HG02623 (cell line): ENCODE results near the gene AKAP6.

Source experiments
- ATAC-seq: cut with Tn5 transposase; IDR thresholded peaks from one replicate; pipeline ENCODE4 v1.9.1; 2021; ENCODE audit warnings: moderate library complexity; ENCODE audit not compliant: unreplicated experiment

Gene AKAP6

DNA sequence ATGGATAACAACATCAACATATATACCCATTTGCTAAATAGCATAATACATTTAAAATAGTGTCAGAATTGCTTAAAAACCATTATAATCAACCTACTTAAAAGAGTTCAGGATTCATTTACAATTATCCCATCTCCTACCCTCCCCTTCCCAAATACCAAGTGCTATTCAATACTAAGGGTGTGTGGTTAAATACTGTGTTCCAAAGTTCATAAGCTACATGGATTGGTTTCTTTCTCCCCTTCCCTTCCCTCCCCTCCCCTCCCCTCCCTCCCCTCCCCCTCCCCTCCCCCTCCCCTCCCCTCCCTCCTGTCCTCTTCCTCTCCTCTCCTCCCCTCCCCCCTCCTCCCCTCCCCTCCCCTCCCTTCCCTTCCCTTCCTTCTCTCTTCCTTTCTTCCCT is 512.6 kb downstream of the AKAP6 start:
- ATAC-seq: no peak

DNA sequence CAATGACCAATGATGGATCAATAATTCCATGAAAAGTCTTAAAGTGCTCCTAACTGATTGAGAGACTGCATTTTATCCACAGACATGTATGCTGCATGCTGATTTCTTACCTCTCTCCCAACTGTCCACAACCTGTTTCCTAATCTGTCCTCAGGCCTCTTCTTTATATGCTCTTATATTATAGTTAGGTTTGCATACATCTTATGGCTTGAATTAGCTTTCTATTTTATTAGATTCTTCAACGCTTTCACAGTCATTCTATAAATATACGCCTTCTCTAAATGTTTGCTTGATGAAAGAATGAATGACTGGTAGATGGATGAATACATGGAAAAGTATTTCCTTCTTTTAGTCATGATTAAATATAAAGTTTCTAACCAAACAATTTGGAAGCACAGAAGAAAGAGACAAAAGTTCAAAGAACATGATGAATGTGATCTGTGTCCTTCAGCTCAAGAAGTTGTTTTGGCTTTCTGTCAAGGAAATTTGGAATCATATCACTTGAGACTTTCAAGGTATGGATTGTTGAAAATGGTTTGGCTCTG is 517.8 kb downstream of the AKAP6 start:
- no peak for ATAC-seq

DNA sequence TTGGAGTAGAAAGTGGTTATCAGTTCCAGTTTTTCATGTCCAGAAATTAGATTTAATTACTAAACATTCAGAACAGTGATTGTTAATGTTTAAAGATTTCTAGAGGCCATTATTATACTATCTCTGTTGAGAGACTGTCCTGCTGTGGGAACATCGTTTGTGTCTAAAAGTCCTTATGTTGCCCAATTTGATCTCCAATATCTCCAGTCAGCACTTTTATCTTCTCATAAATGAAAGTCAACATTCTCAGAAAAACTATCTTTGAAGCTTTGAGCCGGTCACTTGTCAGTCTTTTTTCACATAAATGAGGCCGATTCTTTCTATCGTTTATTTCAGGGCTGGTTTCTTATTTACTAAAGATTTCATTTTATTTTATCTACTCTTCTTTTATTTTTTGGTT is 518.8 kb downstream of the AKAP6 start:
- ATAC-seq: no peak

DNA sequence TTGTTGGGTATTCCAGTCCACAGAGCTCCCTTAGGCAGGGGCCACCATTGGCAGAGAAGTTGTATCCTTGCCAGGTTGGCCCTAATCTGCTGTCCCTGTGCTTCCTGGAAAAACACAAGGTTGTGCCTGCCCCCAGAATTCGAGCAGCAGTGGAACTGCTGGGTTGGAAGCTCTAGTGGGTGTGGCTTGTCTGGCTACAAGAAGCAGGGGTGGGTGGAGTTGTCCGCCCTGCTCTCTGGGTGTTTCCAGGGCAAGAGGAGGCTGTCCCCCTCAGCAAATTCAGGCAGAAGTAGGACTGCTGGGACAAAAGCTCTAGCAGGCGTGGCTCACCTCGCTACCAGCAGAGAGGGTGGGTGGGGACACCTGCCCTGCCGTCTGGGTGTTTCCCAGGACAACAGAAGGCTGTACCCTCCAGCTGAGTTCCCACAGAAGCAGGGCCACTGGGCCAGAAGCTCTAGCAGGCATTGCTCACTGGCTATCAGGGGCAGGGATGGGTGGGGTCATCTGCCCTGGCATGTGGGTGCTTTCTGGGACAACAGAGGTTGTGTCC is 536.8 kb downstream of the AKAP6 start:
- ATAC-seq: no peak

DNA sequence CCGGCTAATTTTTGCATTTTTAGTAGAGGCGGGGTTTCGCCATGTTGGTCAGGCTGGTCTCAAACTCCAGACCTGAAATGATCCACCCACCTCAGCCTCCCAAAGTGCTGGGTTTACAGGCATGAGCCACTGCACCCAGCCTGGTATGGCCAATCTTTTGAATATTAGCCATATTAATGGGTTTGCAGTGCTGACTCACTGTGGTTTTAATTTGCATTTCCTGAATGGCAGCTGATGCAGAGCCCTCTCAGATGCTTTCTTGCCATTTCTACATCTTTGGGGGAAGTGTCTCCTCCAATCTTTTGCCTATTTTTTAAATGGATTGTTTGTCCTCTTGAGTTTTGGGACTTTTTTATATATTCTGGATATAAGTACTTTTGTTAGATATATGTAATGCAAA is 554.1 kb downstream of the AKAP6 start:
- ATAC-seq: no peak
